HL-60 (cell line): ENCODE data around the gene FANCC.

ENCODE experiments used
- CTCF ChIP-seq: IDR thresholded peaks from one replicate; pipeline ENCODE4 v1.5.1; 2011; ENCODE audit warnings: low read length, control low read depth, inconsistent platforms; ENCODE audit not compliant: insufficient read depth
- GABPA ChIP-seq: IDR thresholded peaks from 2 replicates; pipeline ENCODE4 v1.6.1; 2012; ENCODE audit warnings: low read depth
- POLR2AphosphoS5 ChIP-seq: IDR thresholded peaks from 2 replicates; pipeline ENCODE4 v1.6.1; 2012; ENCODE audit warnings: low read depth
- REST ChIP-seq: IDR thresholded peaks from 2 replicates; pipeline ENCODE4 v1.6.1; 2012; ENCODE audit warnings: low read depth; ENCODE audit not compliant: insufficient replicate concordance

GRCh38 chr9:95226921-95227320 is 90.6 kb downstream of the FANCC start:
- TF ChIP-seq CTCF, result no peak
- no peak for TF ChIP-seq POLR2AphosphoS5
- TF ChIP-seq REST, result no peak
- TF ChIP-seq GABPA, result no peak
